Neural progenitor cell (in vitro differentiated cells): ENCODE results near the gene THBS1. TPM values are rescaled to one million over a fixed set of nuclear protein-coding genes. Genes with fewer than 3 reads are reported as not detected.

Experiments
- DNase-seq: peaks from one replicate; pipeline ENCODE4 v3.0.0-alpha.2; 2016; ENCODE audit warnings: low spot score
- H2AFZ ChIP-seq: fragments of 200-600 bp; sonication (generic); replicated peaks from 2 replicates; pipeline ENCODE4 v1.6.1; 2016; ENCODE audit warnings: antibody characterized with exemption
- H3F3A ChIP-seq: fragments of 200-600 bp; sonication (generic); 2 replicates; pipeline ENCODE4 v1.6.1; 2016; ENCODE audit warnings: antibody characterized with exemption, low read depth
- H3K27ac ChIP-seq: fragments of 200-600 bp; sonication (generic); 2 replicates; pipeline ENCODE4 v1.5.1; 2016; ENCODE audit warnings: mild to moderate bottlenecking
- H3K27me3 ChIP-seq: fragments of 200-600 bp; sonication (generic); 2 replicates; pipeline ENCODE4 v1.6.1; 2016; ENCODE audit warnings: mild to moderate bottlenecking, moderate library complexity
- H3K36me3 ChIP-seq: fragments of 200-600 bp; sonication (generic); 2 replicates; pipeline ENCODE4 v1.5.1; 2016
- H3K4me1 ChIP-seq: fragments of 200-600 bp; sonication (generic); 2 replicates; pipeline ENCODE4 v1.6.1; 2016; ENCODE audit warnings: mixed run types
- H3K4me2 ChIP-seq: fragments of 200-600 bp; sonication (generic); 2 replicates; pipeline ENCODE4 v1.6.1; 2016
- H3K4me3 ChIP-seq: fragments of 200-600 bp; sonication (generic); 2 replicates; pipeline ENCODE4 v1.5.1; 2016
- H3K79me2 ChIP-seq: fragments of 200-600 bp; sonication (generic); 2 replicates; pipeline ENCODE4 v1.6.1; 2016; ENCODE audit warnings: low read depth
- H3K9ac ChIP-seq: fragments of 200-600 bp; sonication (generic); 2 replicates; pipeline ENCODE4 v1.6.1; 2016
- H3K9me3 ChIP-seq: fragments of 200-600 bp; sonication (generic); 2 replicates; pipeline ENCODE4 v1.5.1; 2016; ENCODE audit warnings: low read depth
- H4K20me1 ChIP-seq: fragments of 200-600 bp; sonication (generic); 2 replicates; pipeline ENCODE4 v1.6.1; 2016; ENCODE audit warnings: low read depth
- H3K27ac Mint-ChIP-seq: 3 replicates; pipeline ENCODE4 v1.8.0; 2021; ENCODE audit warnings: mixed read lengths
- H3K27me3 Mint-ChIP-seq: 2 replicates; pipeline ENCODE4 v1.8.0; 2022; ENCODE audit warnings: low read depth, mild to moderate bottlenecking, inconsistent platforms, moderate library complexity, mixed read lengths; ENCODE audit not compliant: insufficient read depth
- H3K36me3 Mint-ChIP-seq: 3 replicates; pipeline ENCODE4 v1.8.0; 2021; ENCODE audit warnings: mixed read lengths
- H3K4me1 Mint-ChIP-seq: 3 replicates; pipeline ENCODE4 v1.8.0; 2021; ENCODE audit warnings: mixed read lengths
- H3K4me3 Mint-ChIP-seq: 3 replicates; pipeline ENCODE4 v1.8.0; 2021; ENCODE audit warnings: mild to moderate bottlenecking, moderate library complexity, mixed read lengths
- H3K9me3 Mint-ChIP-seq: 3 replicates; pipeline ENCODE4 v1.8.0; 2020; ENCODE audit warnings: mixed read lengths
- EZH2 ChIP-seq: fragments of 200-600 bp; sonication (generic); IDR thresholded peaks from 2 replicates; pipeline ENCODE4 v1.6.1; 2017; ENCODE audit warnings: antibody characterized with exemption, mild to moderate bottlenecking, moderate library complexity
- EZH2phosphoT487 ChIP-seq: fragments of 200-600 bp; sonication (generic); IDR thresholded peaks from 2 replicates; pipeline ENCODE4 v1.6.1; 2017; ENCODE audit warnings: antibody characterized with exemption
- total RNA-seq: library from RNA; depleted of rRNA; stranded (reverse); fragments of >200 nt; gene quantifications from 2 replicates; pipeline ENCODE4 v1.2.3, GENCODE V29; 2015; ENCODE audit warnings: low replicate concordance
- TF ChIP-seq, protein P1 (sequence below): fragments of 200-600 bp; sonication (generic); IDR thresholded peaks from 2 replicates; pipeline ENCODE4 v1.5.1; 2017; ENCODE audit warnings: antibody characterized with exemption, mild to moderate bottlenecking

Gene THBS1
- total RNA-seq, 1 donor from 2014 or later = 14.6 TPM

DNA sequence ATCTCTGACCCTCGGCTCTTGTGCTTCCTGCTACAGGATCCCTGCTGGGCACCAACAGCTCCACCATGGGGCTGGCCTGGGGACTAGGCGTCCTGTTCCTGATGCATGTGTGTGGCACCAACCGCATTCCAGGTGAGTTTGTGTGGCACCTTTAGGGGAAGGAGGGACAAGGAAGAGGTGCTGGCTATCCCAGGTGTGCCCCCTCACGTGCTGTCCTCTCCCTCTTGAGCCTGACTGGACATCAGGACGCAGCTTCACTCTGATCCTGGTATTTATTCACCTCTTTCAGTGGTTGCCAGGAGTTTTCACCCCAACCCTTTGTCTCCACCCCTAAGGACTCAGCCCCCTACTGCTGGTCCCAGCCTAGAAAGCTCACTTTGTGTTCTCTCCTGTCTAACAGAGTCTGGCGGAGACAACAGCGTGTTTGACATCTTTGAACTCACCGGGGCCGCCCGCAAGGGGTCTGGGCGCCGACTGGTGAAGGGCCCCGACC is 960 bp downstream of the THBS1 start:
- peaks cover 18% of the 10 kb centered on the region for H3K36me3 Mint-ChIP-seq
- peaks cover 39% of the 10 kb centered on the region for H3K4me1 Mint-ChIP-seq
- no peaks in the 10 kb centered on the region for H3K9me3 ChIP-seq
- peak overlapping the region; percentile 39 for H3K27ac Mint-ChIP-seq
- no peaks in the 10 kb centered on the region for H3K9me3 Mint-ChIP-seq
- no peaks in the 10 kb centered on the region for H3F3A ChIP-seq
- H3K27me3 Mint-ChIP-seq = peaks cover 6% of the 10 kb centered on the region
- no peak overlapping the region for H3K27ac ChIP-seq
- peak overlapping the region; percentile 91 for H2AFZ ChIP-seq
- H3K9ac ChIP-seq = no peak overlapping the region
- peak overlapping the region; percentile 76 for H3K4me3 ChIP-seq
- peaks cover 12% of the 10 kb centered on the region for H3K27me3 ChIP-seq
- H3K4me2 ChIP-seq = peak overlapping the region; percentile 84
- peaks cover 8% of the 10 kb centered on the region for H3K79me2 ChIP-seq
- peaks cover 19% of the 10 kb centered on the region for H3K4me1 ChIP-seq
- no peak for TF ChIP-seq EZH2
- TF ChIP-seq, protein P1, sequence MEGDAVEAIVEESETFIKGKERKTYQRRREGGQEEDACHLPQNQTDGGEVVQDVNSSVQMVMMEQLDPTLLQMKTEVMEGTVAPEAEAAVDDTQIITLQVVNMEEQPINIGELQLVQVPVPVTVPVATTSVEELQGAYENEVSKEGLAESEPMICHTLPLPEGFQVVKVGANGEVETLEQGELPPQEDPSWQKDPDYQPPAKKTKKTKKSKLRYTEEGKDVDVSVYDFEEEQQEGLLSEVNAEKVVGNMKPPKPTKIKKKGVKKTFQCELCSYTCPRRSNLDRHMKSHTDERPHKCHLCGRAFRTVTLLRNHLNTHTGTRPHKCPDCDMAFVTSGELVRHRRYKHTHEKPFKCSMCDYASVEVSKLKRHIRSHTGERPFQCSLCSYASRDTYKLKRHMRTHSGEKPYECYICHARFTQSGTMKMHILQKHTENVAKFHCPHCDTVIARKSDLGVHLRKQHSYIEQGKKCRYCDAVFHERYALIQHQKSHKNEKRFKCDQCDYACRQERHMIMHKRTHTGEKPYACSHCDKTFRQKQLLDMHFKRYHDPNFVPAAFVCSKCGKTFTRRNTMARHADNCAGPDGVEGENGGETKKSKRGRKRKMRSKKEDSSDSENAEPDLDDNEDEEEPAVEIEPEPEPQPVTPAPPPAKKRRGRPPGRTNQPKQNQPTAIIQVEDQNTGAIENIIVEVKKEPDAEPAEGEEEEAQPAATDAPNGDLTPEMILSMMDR = peak; percentile 29
- peak overlapping the region; percentile 88 for H3K4me3 Mint-ChIP-seq
- no peaks in the 10 kb centered on the region for H3K36me3 ChIP-seq
- H4K20me1 ChIP-seq = no peaks in the 10 kb centered on the region
- peak; percentile 66 for DNase-seq

DNA sequence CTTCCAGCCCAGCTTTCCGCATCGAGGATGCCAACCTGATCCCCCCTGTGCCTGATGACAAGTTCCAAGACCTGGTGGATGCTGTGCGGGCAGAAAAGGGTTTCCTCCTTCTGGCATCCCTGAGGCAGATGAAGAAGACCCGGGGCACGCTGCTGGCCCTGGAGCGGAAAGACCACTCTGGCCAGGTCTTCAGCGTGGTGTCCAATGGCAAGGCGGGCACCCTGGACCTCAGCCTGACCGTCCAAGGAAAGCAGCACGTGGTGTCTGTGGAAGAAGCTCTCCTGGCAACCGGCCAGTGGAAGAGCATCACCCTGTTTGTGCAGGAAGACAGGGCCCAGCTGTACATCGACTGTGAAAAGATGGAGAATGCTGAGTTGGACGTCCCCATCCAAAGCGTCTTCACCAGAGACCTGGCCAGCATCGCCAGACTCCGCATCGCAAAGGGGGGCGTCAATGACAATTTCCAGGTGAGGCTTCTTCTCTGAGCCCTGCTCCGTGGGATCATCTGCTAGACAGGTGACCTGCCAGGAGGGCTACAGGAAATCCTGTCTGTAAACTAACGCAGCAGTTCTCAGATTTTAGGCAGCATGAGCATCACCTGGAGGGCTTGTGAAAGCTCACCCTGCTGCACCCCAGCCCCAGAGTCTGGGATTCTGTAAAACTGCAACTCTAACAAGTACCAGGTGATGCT is 1.6 kb downstream of the THBS1 start:
- Mint-ChIP-seq H3K27ac (no peak overlapping the region), H3K36me3 (peaks cover 20% of the 10 kb centered on the region), H3K4me3 (peak overlapping the region; percentile 88), H3K27me3 (peaks cover 6% of the 10 kb centered on the region), H3K4me1 (peaks cover 39% of the 10 kb centered on the region), H3K9me3 (no peaks in the 10 kb centered on the region)
- no peak for DNase-seq
- no peak overlapping the region for H3K27ac ChIP-seq
- peaks cover 8% of the 10 kb centered on the region for H3K79me2 ChIP-seq
- H3K27me3 ChIP-seq = peaks cover 12% of the 10 kb centered on the region
- H3K4me2 ChIP-seq = peak overlapping the region; percentile 84
- H3K4me1 ChIP-seq = peaks cover 19% of the 10 kb centered on the region
- H3K9me3 ChIP-seq = no peaks in the 10 kb centered on the region
- TF ChIP-seq EZH2phosphoT487 = no peak
- no peak for TF ChIP-seq EZH2
- TF ChIP-seq, protein P1 = no peak
- H3K9ac ChIP-seq = no peak overlapping the region
- no peak overlapping the region for H3K4me3 ChIP-seq
- no peaks in the 10 kb centered on the region for H3F3A ChIP-seq
- no peaks in the 10 kb centered on the region for H4K20me1 ChIP-seq
- no peak overlapping the region for H2AFZ ChIP-seq
- no peaks in the 10 kb centered on the region for H3K36me3 ChIP-seq

DNA sequence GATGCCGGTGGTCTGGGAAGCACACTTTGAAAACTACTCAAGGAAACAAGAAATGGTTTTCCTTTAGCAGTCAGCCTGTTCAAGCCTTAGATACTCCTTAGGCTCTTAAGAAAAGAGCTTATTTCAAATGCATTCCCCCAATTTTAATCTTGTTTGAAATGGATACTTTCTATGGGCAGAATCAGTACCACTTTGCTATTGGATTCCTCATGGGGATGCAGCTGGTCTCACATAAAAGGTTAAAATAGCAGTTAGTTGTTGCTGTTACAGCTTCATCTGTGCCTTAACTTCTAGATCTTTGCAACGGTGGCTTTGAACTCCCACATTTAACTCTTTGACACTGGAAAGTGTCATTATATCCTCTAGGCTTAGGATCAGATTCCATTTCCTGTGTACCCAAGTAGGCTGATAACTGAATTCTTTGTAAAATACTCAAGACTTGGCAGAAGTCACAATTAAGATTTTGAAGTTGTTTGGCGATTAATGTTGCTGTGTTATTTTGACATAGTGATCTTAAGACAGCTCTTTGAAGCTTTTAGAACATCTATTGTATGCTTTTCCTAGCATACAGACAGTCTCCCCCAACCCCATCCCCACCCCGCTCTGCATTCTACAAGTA is 2.2 kb downstream of the THBS1 start:
- peak overlapping the region; percentile 76 for H3K4me3 Mint-ChIP-seq
- no peak overlapping the region for H3K27ac Mint-ChIP-seq
- peaks cover 19% of the 10 kb centered on the region for H3K4me1 ChIP-seq

More for the DNA sequence above, 2.2 kb downstream of the THBS1 start:
- H3K4me1 Mint-ChIP-seq = peaks cover 39% of the 10 kb centered on the region
- no peaks in the 10 kb centered on the region for H4K20me1 ChIP-seq
- no peaks in the 10 kb centered on the region for H3K9me3 Mint-ChIP-seq
- peaks cover 7% of the 10 kb centered on the region for H3K27me3 Mint-ChIP-seq
- H3K27me3 ChIP-seq = peaks cover 12% of the 10 kb centered on the region
- no peak overlapping the region for H3K4me3 ChIP-seq
- H3K79me2 ChIP-seq = peaks cover 8% of the 10 kb centered on the region
- TF ChIP-seq EZH2phosphoT487 = no peak
- TF ChIP-seq, protein P1 = no peak
- no peak for TF ChIP-seq EZH2
- no peak overlapping the region for H3K27ac ChIP-seq
- H2AFZ ChIP-seq = no peak overlapping the region
- no peak overlapping the region for H3K4me2 ChIP-seq
- H3F3A ChIP-seq = no peaks in the 10 kb centered on the region
- no peaks in the 10 kb centered on the region for H3K36me3 ChIP-seq
- H3K9me3 ChIP-seq = no peaks in the 10 kb centered on the region
- H3K36me3 Mint-ChIP-seq = peaks cover 22% of the 10 kb centered on the region
- no peak for DNase-seq
- H3K9ac ChIP-seq = no peak overlapping the region
